Small intestine (tissue), 7 donors: ENCODE data around the gene CACNB2. TPM values are rescaled to one million over a fixed set of nuclear protein-coding genes. Genes with fewer than 3 reads are reported as not detected.

Source experiments
- DNase-seq, 2 donors: peaks; one replicate each; pipeline versions ENCODE4 v3.0.0 to v3.0.0-alpha.2; 2013
- FAIRE-seq: peaks from 2 replicates; lab custom pipeline; 2012; peaks lifted over from hg19 to GRCh38; lab: Jason Lieb, UNC
- H3K27ac ChIP-seq, 3 donors: one replicate each; pipeline ENCODE4 v1.5.1; 2013; ENCODE audit warnings: low read length in 2 of 3, mild to moderate bottlenecking in 2 of 3, control low read depth in 1 of 3, inconsistent platforms in 1 of 3, low read depth in 1 of 3, moderate library complexity in 1 of 3
- H3K27me3 ChIP-seq, 3 donors: one replicate each; pipeline ENCODE4 v1.6.1; 2013; ENCODE audit warnings: low read length in 3 of 3, inconsistent platforms in 1 of 3; ENCODE audit not compliant: control insufficient read depth in 3 of 3, insufficient read depth in 3 of 3
- H3K36me3 ChIP-seq, 3 donors: one replicate each; pipeline ENCODE4 v1.6.1; 2013; ENCODE audit warnings: low read length in 3 of 3, inconsistent platforms in 1 of 3, low read depth in 1 of 3, mild to moderate bottlenecking in 1 of 3, moderate library complexity in 1 of 3; ENCODE audit not compliant: control insufficient read depth in 3 of 3, insufficient read depth in 2 of 3
- H3K4me1 ChIP-seq, 3 donors: one replicate each; pipeline ENCODE4 v1.6.1; 2013; ENCODE audit warnings: low read length in 2 of 3, inconsistent platforms in 1 of 3, low read depth in 1 of 3, mild to moderate bottlenecking in 1 of 3, moderate library complexity in 1 of 3; ENCODE audit not compliant: control insufficient read depth in 3 of 3, insufficient read depth in 2 of 3
- H3K4me3 ChIP-seq, 3 donors: one replicate each; pipeline ENCODE4 v1.5.1; 2013; ENCODE audit warnings: low read length in 3 of 3, control low read depth in 1 of 3, inconsistent platforms in 1 of 3, low read depth in 1 of 3, mild to moderate bottlenecking in 1 of 3, moderate library complexity in 1 of 3
- H3K9me3 ChIP-seq, 2 donors: one replicate each; pipeline ENCODE4 v1.6.1; 2013; ENCODE audit warnings: low read depth in 1 of 2, low read length in 1 of 2; ENCODE audit not compliant: control insufficient read depth in 2 of 2, insufficient read depth in 1 of 2
- WGBS, 3 donors: extraction: QIAGEN DNeasy Blood & Tissue Kit; methylation state at CpG; one replicate each; pipeline ENCODE4 v1.1.7; 2013; 5-methylcytosine and 5-hydroxymethylcytosine counted together
- polyA plus RNA-seq, 4 donors: library from polyadenylated mRNA; stranded (reverse) in 3 of 4; unstranded in 1 of 4; fragments of 200-250 nt in 3 of 4; fragments of 120-200 nt in 1 of 4; gene quantifications; one replicate each; pipeline versions ENCODE4 v1.2.1 to v1.2.3, GENCODE V29; 2013
- donor health status: healthy with polysubstance abuse.
- donor health status: control.
- donor health status: control.
- donor health status: Bipolar disorder and iron deficiency.
- donor health status: healthy.

CACNB2 gene
- polyA plus RNA-seq, 4 donors, result 0.27 to 18.4 (median 2.3) TPM

DNA sequence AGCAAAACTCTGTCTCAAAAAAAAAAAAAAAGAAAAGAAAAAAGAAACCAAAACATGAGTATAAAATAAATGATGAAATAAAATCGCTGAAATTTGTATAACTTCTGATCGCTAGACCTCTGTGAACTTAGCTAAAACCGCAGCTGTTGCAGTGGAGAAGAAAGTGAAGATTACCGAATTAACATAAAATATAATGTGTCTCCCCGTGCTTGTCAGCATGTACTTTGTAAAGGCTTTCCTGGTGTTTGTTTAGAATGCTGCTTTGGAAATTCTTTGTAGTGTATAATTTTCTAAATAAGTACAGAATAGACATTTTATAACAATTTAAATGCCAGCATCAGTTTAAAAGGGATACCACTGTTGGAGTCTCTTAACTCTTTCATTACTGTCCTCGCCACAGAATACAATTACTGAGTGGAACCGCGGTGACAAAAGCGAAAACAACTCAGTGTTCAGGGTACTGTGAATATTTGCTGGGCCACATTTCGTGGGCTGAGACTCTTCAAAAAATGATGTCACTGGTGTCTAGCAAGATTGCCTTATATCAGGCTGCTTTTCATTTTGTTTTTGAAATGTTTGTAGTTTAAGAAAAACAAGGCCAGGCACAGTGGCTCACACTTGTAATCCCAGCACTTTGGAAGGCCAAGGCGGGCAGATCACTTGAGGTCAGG is 343.4 kb downstream of the CACNB2 start:
- FAIRE-seq (no peak), DNase-seq (no peak)
- Histone ChIP-seq H3K4me3 (no peak overlapping the region), H3K9me3 (no peaks in the 10 kb centered on the region), H3K27ac (no peak overlapping the region), H3K36me3 (no peaks in the 10 kb centered on the region), H3K27me3 (no peaks in the 10 kb centered on the region), H3K4me1 (peaks cover 0 to 4% (median 0%) of the 10 kb centered on the region in 3 donors)
- WGBS, 3 donors, result 76 to 94% (median 88%) methylated on average over 11 of the region's 11 CpGs

- no peaks in the 10 kb centered on the region for H3K27me3 ChIP-seq
- peak in 1 of 2 donors; percentile 10 for DNase-seq
- 81 to 98% (median 97%) methylated on average over 3 of the region's 3 CpGs for WGBS, 3 donors
- no peak overlapping the region for H3K27ac ChIP-seq
- no peaks in the 10 kb centered on the region for H3K9me3 ChIP-seq
- peaks cover 0 to 4% (median 0%) of the 10 kb centered on the region in 3 donors for H3K4me1 ChIP-seq
- no peak for FAIRE-seq
- no peaks in the 10 kb centered on the region for H3K36me3 ChIP-seq
- H3K4me3 ChIP-seq, result no peak overlapping the region
Measured at GRCh38 chr10:18486438-18486837, 346.2 kb downstream of the CACNB2 start.

GRCh38 chr10:18490755-18491154 is 350.5 kb downstream of the CACNB2 start:
- FAIRE-seq (no peak), DNase-seq (no peak)
- Histone ChIP-seq H3K27me3 (no peaks in the 10 kb centered on the region), H3K36me3 (no peaks in the 10 kb centered on the region), H3K9me3 (peaks cover 0 to 2% of the 10 kb centered on the region in 2 donors), H3K27ac (no peak overlapping the region), H3K4me3 (no peak overlapping the region), H3K4me1 (peaks cover 0 to 4% (median 0%) of the 10 kb centered on the region in 3 donors)
- 86 to 98% (median 92%) methylated on average over 4 of the region's 4 CpGs for WGBS, 3 donors

DNA sequence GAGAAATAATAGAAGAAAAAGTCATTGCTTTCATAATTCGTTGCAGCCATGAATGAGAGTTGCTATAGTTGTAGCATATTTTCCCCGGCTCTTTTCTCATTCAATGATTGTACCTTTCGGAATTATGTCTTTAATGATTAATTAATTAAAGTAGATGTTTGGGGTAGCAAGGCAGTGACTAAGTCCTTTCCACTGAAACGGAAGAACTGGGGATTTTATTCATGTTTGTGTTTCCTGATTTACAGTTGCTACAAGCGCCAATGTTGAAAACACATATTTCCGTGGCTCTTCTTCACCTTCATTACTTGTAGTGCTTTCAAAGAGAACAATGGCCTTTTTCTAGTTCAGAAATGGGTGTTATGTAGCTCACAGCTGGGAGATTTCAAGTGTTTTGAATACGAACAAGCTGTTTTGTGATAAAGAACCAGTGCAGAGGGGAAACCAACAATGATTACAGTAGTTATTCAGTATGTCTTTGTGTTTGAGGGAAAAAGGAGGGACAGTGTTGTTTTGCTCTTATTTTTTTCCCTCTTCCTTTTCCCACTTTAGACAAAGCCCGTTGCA is 357.7 kb downstream of the CACNB2 start:
- H3K27ac ChIP-seq, result no peak overlapping the region
- FAIRE-seq, result no peak
- H3K36me3 ChIP-seq, result peaks cover 0 to 2% (median 0%) of the 10 kb centered on the region in 3 donors
- H3K4me1 ChIP-seq, result no peaks in the 10 kb centered on the region
- DNase-seq, result no peak
- no peak overlapping the region for H3K4me3 ChIP-seq
- H3K27me3 ChIP-seq, result no peaks in the 10 kb centered on the region
- WGBS, 3 donors, result 84 to 91% (median 86%) methylated on average over 8 of the region's 8 CpGs
- H3K9me3 ChIP-seq, result no peaks in the 10 kb centered on the region

GRCh38 chr10:18498998-18499397 is 358.8 kb downstream of the CACNB2 start:
- H3K27me3 ChIP-seq, result no peaks in the 10 kb centered on the region
- DNase-seq, result no peak
- peaks cover 0 to 2% (median 0%) of the 10 kb centered on the region in 3 donors for H3K36me3 ChIP-seq
- no peaks in the 10 kb centered on the region for H3K4me1 ChIP-seq
- no peak for FAIRE-seq
- 84 to 99% (median 90%) methylated on average over 4 of the region's 4 CpGs for WGBS, 3 donors
- no peaks in the 10 kb centered on the region for H3K9me3 ChIP-seq
- H3K27ac ChIP-seq, result no peak overlapping the region
- no peak overlapping the region for H3K4me3 ChIP-seq

- H3K4me1 ChIP-seq, result no peaks in the 10 kb centered on the region
- DNase-seq (no peak), FAIRE-seq (no peak)
- peaks cover 0 to 2% (median 0%) of the 10 kb centered on the region in 3 donors for H3K36me3 ChIP-seq
- no peak overlapping the region for H3K27ac ChIP-seq
- no peaks in the 10 kb centered on the region for H3K9me3 ChIP-seq
- no peaks in the 10 kb centered on the region for H3K27me3 ChIP-seq
- H3K4me3 ChIP-seq, result no peak overlapping the region
- 86 to 90% (median 88%) methylated on average over 7 of the region's 7 CpGs for WGBS, 3 donors
Measured at GRCh38 chr10:18500576-18500975, 360.4 kb downstream of the CACNB2 start.

DNA sequence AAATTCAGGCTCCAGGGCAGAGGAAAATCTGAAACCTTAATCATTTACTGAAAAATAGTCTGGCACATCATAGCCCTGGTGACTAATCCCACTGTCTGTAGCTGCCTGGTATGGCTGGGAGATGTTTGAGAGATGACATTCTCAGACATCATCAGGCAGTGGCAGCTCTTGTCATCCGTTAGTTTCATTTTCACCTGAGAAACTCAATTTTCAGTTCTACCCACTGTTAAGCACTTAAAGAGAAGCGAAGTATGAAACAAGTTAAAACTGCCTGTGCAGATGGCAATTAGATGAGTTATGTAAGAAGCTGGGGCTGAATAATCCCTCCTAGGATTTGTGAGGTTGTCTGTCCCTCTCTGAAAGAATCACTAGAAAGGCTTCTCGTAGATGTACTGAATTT is 361.0 kb downstream of the CACNB2 start:
- Histone ChIP-seq H3K36me3 (peaks cover 0 to 2% (median 0%) of the 10 kb centered on the region in 3 donors), H3K4me1 (no peaks in the 10 kb centered on the region), H3K4me3 (no peak overlapping the region), H3K27me3 (no peaks in the 10 kb centered on the region), H3K9me3 (no peaks in the 10 kb centered on the region), H3K27ac (no peak overlapping the region)
- DNase-seq (no peak), FAIRE-seq (no peak)
- 84 to 87% (median 85%) methylated on average over 3 of the region's 3 CpGs for WGBS, 3 donors

DNA sequence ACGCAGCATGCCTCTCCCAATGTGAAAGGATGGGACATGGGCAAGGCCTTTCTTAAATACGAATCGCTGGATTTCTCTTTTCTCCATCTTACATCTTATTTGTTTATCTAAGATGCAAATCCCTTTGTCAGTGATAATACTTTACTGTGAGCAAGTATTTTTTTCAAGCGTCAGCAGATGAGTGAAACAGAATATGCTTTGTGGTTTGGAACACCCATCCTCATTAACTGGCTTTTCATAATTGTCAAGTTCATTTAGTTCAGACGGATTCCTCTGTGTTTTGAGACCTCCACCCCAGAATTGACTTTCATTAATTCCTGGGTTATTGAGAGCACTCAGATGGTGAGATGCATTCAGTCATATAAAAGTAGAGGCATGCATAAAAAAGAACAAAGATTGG is 361.4 kb downstream of the CACNB2 start:
- Histone ChIP-seq H3K27me3 (no peaks in the 10 kb centered on the region), H3K36me3 (peaks cover 0 to 2% (median 0%) of the 10 kb centered on the region in 3 donors), H3K4me1 (no peaks in the 10 kb centered on the region), H3K4me3 (no peak overlapping the region), H3K27ac (no peak overlapping the region), H3K9me3 (no peaks in the 10 kb centered on the region)
- no peak for DNase-seq
- no peak for FAIRE-seq
- WGBS, 3 donors, result 75 to 84% (median 77%) methylated on average over 5 of the region's 5 CpGs
